ENCODE measurements around the gene TMOD1.

The TMOD1 gene

GRCh38 chr9:97548819-97549540 is 47.5 kb downstream of the TMOD1 start:
- DNase-seq (ENCODE audit: low spot score), result no peak

DNA sequence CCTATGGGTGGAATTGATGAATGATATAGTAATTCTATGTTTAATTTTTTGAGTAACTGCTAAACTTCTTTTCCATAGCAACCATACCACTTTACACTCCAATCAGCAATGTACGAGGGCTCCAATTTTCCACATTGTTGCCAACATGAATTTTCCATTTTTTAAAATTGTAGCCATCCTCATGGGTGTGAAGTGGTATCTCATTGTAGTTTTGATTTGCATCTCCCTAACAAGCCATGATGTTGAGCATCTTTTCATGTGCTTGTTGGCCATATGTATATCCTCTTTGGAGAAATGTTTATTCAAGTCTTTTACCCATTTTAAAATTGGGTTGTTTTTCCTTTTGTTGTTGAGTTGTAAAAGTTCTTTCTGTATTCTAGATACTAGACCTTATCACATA is 48.9 kb downstream of the TMOD1 start:
- no peak for DNase-seq (ENCODE audit: low spot score)

DNA sequence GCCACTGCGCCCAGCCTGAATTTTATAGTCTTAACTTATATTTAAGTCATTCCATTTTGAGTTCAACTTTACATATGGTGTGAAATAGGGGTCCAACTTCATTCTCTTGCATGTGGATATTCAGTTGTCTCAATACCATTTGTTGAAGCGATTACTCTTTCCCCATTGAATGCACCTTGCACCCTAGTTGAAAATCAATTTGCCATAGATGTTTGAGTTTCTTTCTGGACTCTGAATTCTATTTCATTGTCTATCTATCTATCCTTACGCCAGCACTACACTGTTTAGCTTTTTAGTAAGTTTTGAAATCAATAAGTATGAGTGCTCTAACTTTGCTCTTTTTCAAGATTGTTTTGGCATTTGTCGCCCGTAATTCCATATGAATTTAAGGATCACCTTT is 49.8 kb downstream of the TMOD1 start:
- DNase-seq (ENCODE audit: low spot score), result no peak

GRCh38 chr9:97553141-97553540 is 51.7 kb downstream of the TMOD1 start:
- no peak for DNase-seq (ENCODE audit: low spot score)

DNA sequence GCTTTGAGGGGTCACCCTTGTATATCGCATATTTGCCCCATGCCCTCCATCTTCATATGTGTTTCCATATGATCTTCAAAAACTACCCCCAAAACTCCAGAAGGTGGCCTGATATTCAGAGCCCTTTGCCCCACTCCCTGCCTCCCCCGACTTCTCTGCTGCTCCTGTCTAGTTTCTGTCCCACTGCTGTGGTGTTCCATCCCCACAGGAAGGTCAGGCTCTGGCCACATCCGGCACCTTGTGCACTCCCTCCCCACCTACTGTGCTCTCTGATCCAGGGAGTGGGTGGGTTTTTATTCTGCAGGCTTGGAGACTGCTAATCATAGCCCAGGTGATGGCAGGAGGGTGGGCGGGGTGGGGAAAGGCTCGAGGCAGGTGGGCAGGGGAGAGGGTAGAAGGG is 52.4 kb downstream of the TMOD1 start:
- no peak for DNase-seq (ENCODE audit: low spot score)

DNA sequence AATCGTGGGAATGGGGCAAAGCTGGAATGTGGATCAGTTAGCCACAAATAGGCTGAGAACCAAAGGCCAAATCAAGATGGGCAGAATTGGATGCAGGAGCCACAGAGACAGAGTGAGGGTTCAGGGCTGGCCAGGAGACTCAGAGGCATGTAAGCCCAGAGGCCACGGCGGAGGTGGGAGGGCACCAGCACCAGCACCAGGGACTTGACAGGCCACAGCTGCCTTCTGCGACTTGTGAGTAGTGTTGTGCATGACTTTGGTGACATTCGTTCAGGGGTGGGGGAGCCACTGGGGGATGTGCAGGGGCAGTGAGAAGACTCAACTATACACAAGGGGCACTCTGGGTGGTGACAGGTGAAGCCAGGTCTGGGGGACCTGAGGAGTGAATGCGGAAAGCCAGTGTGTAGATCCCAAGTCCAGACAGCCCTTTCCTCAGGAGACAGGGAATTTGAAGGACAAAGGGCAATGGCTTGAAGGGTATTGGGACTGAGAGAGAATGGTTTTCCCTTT is 53.2 kb downstream of the TMOD1 start:
- DNase-seq (ENCODE audit: low spot score), result no peak

DNA sequence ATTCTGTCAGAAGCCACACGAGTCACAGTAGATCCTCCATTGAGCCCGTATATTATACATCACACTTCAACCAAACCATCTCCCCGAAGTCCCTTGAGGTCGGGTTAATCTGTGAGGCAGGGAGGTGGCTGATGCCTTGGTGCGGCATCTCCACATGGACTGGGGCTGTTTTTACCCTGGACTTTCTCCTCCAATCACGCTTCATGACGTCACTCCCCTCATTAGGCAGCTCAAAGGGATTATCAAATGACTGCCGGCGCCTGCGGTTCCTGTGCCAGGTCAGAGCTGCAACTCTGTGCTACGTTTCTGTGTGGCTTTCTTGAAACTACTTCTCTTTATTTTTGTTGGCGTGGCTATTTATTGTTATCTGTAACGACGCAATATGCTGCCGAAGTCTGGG is 53.7 kb downstream of the TMOD1 start:
- no peak for DNase-seq (ENCODE audit: low spot score)

- DNase-seq (ENCODE audit: low spot score), result no peak
Measured at GRCh38 chr9:97556036-97556720, 54.7 kb downstream of the TMOD1 start.

GRCh38 chr9:97556721-97557605 is 55.5 kb downstream of the TMOD1 start:
- DNase-seq (ENCODE audit: low spot score), result no peak

DNA sequence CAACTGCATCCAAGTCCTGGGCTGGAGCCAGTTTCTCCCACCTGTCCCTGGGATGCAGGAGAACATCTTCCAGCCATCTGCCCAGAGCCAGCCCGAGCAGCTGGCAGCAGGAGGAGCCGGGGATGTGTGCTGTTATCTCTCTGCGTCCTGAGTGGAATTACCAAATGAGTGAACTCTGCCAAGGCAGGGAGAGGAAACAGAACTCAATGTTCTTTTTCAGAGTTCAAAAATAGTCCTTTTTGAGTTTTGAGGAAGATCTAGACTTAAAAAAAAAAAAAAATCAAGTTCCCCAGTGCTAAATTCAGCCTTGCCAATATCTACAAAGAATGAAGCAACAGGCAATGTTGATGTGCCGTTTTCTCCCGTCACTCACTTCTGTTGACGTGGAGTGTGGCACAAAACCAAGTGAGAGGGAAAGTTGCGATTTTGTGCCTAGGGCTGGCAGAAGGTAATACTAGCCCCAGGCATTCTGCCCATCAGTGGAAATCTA is 56.2 kb downstream of the TMOD1 start:
- no peak for DNase-seq (ENCODE audit: low spot score)

DNA sequence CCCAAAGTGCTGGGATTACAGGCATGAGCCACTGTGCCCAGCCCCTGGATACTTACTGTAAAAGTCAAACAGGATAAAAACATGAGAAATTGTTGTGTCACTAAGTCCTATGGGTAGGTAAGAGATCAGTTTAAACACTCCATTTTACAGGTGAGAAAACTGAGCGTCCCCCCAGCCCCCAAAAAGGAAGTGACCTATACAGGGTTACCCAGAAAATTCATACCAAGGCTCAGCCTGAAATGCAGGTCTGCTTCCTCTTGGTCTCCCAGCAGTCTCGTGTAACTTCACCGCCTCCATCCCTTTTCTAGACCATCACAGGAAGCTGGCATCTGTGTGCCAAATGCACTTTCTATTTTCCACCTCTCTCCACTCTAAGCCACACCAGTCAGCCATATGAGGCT is 57.2 kb downstream of the TMOD1 start:
- DNase-seq (ENCODE audit: low spot score), result no peak

- no peak for DNase-seq (ENCODE audit: low spot score)
Measured at GRCh38 chr9:97559111-97559514, 57.6 kb downstream of the TMOD1 start.

GRCh38 chr9:97560154-97560553 is 58.7 kb downstream of the TMOD1 start:
- no peak for DNase-seq (ENCODE audit: low spot score)

GRCh38 chr9:97560851-97561250 is 59.4 kb downstream of the TMOD1 start:
- DNase-seq (ENCODE audit: low spot score), result no peak

DNA sequence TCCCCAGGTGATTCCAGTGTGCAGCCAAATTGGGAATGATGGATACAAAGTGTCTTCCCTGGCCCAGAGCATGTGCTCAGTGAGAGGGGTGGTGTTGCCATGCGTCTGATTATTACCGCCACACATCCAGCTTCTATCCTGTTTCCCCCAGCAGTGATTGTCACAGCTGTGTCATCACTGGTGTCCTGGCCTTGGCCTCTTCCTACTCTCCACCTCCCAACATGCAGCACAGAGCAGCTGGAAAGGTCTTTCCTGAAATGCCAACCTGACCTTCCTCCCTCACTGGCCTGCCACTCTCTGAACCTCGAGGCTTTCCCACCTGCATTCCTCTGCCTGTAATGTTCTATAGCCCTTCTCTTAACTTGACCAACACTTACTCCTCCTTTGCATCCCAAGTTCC is 60.0 kb downstream of the TMOD1 start:
- DNase-seq (ENCODE audit: low spot score), result no peak

GRCh38 chr9:97562542-97562941 is 61.1 kb downstream of the TMOD1 start:
- no peak for DNase-seq (ENCODE audit: low spot score)

- no peak for DNase-seq (ENCODE audit: low spot score)
Measured at GRCh38 chr9:97563458-97564135, 62.1 kb downstream of the TMOD1 start.

DNA sequence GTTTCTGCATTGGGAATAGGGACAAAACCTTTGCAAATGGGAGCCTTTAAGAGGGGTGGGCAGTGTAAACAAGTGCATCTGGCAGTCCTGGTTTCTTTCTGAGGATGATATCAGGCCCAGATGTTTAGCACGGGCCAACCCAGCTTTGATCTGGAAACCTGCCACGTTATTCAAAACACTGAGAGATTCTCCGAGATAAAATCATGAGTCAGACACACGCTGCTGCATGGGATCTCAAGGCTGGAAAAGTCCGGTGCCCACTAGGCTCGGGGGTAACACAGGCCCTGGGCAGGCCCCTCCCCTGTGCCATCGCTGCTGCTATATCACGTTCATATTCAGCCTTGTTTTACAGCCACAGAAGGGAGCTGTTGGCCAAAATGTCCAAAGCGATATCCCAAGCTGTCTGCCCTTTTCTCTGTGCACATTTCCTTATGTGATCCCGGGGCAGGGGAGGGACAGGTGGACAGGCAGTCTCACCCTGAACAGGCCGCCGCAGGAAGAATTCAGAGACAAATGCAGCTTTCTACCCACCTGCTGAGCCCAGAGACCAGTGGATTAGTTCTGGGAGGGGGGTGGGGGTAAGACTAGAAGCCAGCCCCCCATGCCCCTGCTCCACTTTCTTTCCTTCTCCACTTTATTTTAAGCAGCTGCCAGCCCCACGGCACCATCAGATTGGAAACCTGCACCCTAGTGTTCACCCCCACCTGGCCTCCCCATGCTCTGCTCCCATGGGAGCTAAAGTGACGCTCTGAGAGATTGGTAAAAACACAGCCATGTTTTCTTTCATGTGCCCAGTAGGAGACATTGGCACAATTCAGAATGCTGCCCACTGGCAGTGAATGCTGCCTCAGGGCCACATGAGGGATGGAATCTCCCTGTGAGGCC is 63.1 kb downstream of the TMOD1 start:
- peak; percentile 46 for DNase-seq (ENCODE audit: low spot score)

DNA sequence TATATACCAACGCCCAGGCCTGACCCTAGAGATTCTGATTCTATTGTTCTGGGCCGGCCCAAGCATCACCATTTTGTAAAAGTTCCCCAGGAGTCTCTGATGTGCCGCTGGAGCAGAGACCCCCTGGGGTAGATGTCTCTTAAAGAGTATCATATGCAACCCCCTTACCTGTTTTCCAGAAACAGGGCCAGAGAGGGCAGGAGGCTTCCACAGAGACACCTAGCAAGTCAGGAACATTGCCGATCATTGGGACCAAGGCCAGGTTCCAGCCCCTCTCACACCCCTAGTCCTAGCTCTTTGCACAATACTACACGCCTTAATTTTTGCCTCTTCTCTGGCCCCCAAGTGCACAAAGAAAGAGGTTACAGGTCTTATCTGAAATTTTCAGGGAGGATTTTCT is 63.8 kb downstream of the TMOD1 start:
- DNase-seq (ENCODE audit: low spot score), result no peak

DNA sequence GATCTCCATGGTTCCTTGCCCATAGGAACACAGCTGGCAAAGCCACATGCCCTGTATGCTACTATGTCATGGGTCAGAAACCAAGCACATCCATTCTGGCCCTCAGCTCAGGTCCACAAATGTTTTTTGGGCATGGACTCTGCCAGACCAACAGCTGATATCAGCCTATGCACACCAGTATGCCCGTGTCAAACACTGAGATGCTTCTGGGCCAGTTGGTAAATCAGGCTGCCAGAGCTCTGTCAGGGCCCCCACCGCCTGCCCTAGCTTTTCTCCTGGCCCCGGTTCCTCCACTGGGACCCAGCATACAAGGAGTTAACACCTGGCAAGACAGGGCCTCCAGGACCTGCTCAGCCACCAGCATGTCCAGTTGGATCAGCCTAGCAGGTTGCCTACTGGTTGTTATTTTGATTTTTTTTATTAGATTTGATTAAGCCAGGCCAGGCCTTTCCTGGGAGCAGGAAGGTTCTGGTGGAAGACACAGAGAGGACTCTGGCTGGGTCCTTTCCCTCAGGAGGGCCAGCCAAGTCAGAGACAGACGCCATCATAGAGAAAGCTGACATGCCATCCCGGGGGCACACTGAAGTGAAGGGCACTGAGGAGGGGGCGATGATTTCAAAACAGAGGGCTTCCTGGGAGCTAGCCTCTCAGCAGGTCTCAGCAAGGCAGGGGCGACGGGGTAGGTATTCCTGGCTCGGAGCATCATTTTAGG is 65.9 kb downstream of the TMOD1 start:
- no peak for DNase-seq (ENCODE audit: low spot score)

Measured in RKO (cell line).